IPS-15b (cell line): Measurements from ENCODE around the gene KIF26B.

Experiments used
- H3K27me3 ChIP-seq: one replicate; pipeline ENCODE4 v1.6.1; 2013; ENCODE audit warnings: low read length; ENCODE audit not compliant: control insufficient read depth, insufficient read depth
- H3K36me3 ChIP-seq: one replicate; pipeline ENCODE4 v1.6.1; 2013; ENCODE audit warnings: low read length; ENCODE audit not compliant: control insufficient read depth, insufficient read depth
- H3K4me1 ChIP-seq: one replicate; pipeline ENCODE4 v1.6.1; 2013; ENCODE audit warnings: mild to moderate bottlenecking, low read length; ENCODE audit not compliant: control insufficient read depth, insufficient read depth
- H3K4me3 ChIP-seq: one replicate; pipeline ENCODE4 v1.5.1; 2013; ENCODE audit warnings: low read depth, low read length
- H3K9ac ChIP-seq: one replicate; pipeline ENCODE4 v1.6.1; 2013; ENCODE audit warnings: low read depth, mild to moderate bottlenecking, low read length
- H3K9me3 ChIP-seq: one replicate; pipeline ENCODE4 v1.6.1; 2013; ENCODE audit warnings: mild to moderate bottlenecking, low read length; ENCODE audit not compliant: control insufficient read depth, insufficient read depth

KIF26B gene

GRCh38 chr1:245678860-245679411 lies 524.2 kb downstream of the KIF26B start:
- Histone ChIP-seq H3K9ac (no peak overlapping the region), H3K4me3 (no peak overlapping the region), H3K9me3 (no peaks in the 10 kb centered on the region), H3K27me3 (no peaks in the 10 kb centered on the region), H3K36me3 (no peaks in the 10 kb centered on the region), H3K4me1 (no peaks in the 10 kb centered on the region)

DNA sequence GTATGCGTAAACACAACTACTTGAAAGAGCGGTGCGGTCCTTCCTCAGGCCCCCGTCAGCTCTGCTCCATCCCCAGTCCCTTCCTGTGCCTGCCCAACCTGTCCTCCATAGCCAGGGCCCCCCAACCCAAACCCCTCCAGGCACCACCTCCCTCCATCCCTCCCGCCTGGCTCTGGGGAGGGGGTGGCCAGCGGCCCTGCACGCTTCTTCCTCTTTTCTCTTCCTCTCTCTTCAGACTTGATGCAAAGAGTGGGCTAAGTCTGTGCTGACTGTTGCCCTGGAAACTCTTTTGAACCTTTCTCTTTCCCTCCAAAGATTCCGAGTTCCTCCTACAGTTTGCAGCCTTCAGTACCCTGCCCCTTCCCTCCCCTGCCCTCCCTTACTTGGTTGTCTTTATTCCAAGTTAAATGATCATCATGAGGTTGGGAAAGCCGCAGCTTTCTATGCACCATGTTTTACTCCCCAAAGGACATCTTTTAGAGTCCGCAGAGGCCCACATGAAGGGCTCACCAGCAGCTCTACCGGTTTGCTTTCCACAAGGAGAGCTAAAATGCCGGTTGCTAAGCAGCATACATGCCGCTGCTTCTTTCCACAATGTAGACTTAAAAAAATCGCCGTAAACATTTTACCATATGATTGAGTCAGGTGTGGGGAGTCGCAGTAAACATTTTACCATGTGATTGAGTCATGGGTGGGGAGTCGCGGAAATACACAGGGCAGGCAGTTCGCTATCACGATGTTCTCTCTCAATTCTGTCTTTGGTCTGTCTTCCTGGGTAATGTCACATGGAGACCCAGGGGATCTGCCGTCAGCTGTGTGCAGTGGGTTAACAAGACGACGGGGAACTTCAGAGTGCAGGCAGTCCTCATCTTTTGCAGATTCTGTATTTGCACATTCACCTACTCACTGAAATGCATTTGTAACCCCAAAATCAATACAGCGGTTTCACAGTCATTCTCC lies 525.3 kb downstream of the KIF26B start:
- Histone ChIP-seq H3K36me3 (no peaks in the 10 kb centered on the region), H3K27me3 (no peaks in the 10 kb centered on the region), H3K9ac (no peak overlapping the region), H3K4me3 (no peak overlapping the region), H3K4me1 (no peaks in the 10 kb centered on the region), H3K9me3 (no peaks in the 10 kb centered on the region)

DNA sequence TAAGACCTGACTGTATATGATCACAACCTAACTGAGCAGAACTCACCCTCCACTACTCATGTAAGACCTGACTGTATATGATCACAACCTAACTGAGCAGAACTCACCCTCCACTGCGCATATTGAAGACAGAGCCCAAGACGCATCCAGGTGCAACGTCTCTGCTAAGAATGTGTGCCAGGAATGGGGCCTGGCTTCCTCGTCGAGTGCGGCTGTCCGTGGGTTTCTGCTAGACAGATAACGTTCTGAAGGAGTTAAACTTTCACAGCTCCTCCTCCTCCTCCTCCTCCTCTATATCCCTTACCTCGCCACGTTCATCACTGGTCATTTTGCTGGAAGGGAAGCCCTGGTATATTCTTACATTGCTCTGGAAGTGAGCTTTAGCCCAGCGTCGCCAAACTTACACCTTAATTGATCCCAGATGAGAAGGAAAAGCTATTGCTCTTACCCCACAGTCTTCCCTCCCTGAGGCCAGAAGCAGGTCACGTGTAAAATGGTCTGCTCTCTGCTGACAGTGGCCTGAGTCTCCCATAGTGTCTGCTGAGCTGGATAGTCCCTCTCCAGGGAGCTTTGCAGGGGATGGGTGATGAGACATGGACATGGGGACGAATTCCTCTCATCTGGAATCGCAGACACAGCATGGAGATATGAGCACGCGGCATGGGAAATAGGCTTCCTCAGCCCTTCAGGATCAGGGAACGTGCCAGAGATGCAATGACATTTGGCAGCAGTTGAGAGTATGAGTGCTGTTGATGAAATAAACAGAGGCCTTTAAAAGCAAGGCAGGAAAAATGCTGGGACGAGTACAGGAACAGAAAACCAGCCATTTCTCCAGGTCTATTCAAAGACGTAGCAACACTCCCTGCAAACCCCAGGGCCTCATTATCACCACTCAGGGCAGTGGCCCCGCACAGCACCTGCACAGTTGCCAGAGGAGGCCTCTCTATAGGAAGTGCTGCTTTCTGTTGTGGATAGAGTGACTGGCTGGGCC lies 528.1 kb downstream of the KIF26B start:
- Histone ChIP-seq H3K4me3 (no peak overlapping the region), H3K36me3 (no peaks in the 10 kb centered on the region), H3K9me3 (no peaks in the 10 kb centered on the region), H3K9ac (no peak overlapping the region), H3K27me3 (no peaks in the 10 kb centered on the region), H3K4me1 (no peaks in the 10 kb centered on the region)

DNA sequence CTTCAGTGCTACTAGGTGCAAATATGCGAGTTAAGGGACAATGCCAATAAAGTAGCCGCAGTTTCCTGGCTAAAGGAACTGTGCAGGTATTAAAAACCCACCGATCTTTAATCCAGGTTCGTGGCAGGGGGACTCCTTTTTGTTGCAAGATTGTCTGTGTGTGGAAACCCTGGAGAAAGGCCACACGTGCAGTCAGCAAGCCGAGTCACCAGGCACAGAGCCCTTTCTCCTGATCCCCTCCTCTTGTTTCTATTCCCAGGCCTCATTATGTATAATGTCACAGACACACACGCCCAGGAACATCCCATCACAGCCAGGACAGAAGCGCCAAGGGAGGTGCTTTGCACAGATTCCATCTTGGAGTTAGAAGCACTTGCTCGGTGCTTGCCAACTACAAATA lies 528.9 kb downstream of the KIF26B start:
- no peak overlapping the region for H3K4me3 ChIP-seq
- H3K36me3 ChIP-seq = no peaks in the 10 kb centered on the region
- no peak overlapping the region for H3K9ac ChIP-seq
- no peaks in the 10 kb centered on the region for H3K9me3 ChIP-seq
- H3K4me1 ChIP-seq = no peaks in the 10 kb centered on the region
- no peaks in the 10 kb centered on the region for H3K27me3 ChIP-seq

DNA sequence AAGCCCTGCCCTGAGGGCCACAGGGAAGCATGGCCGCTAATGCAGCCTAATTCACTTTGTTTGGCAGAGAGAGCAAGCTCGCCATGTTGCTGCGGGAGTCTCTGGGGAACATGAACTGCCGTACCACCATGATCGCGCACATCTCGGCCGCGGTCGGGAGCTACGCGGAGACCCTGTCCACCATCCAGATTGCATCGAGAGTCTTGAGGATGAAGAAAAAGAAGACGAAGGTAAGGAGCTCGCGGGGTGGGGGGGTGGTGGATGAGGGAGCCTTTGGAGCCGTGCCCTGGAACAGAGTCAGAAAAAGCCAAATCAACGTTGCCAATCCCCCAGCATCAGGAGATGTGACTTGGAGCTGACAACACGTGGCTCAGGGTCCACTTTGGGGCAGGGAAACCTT lies 529.4 kb downstream of the KIF26B start:
- H3K36me3 ChIP-seq = no peaks in the 10 kb centered on the region
- H3K4me1 ChIP-seq = no peaks in the 10 kb centered on the region
- no peak overlapping the region for H3K9ac ChIP-seq
- no peak overlapping the region for H3K4me3 ChIP-seq
- H3K9me3 ChIP-seq = no peaks in the 10 kb centered on the region
- no peaks in the 10 kb centered on the region for H3K27me3 ChIP-seq

DNA sequence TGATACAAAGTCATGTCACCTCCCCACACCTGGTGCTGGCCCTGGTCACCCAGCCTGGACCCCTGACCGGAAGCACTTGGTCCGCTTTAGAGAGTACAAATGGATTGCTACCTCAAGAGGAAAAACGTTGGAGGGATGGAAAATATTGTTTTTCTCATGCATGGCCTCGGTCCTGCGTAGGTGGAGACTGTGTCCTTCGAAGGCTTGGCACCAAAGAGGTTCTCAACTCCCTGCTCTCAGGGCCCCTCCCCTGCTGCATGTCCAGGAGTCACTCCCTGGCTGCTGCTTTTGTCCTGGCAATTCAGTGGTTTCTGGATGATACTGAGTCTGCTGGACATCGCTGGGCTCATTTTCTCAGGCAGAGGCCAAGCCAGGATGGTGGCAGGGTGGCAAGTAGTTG lies 529.8 kb downstream of the KIF26B start:
- Histone ChIP-seq H3K36me3 (no peaks in the 10 kb centered on the region), H3K4me3 (no peak overlapping the region), H3K27me3 (no peaks in the 10 kb centered on the region), H3K9ac (no peak overlapping the region), H3K4me1 (no peaks in the 10 kb centered on the region), H3K9me3 (no peaks in the 10 kb centered on the region)

- H3K4me1 ChIP-seq = no peaks in the 10 kb centered on the region
- H3K27me3 ChIP-seq = no peaks in the 10 kb centered on the region
- no peak overlapping the region for H3K4me3 ChIP-seq
- no peak overlapping the region for H3K9ac ChIP-seq
- no peaks in the 10 kb centered on the region for H3K36me3 ChIP-seq
- no peaks in the 10 kb centered on the region for H3K9me3 ChIP-seq
These were observed 530.5 kb downstream of the KIF26B start for GRCh38 chr1:245685111-245685810.

DNA sequence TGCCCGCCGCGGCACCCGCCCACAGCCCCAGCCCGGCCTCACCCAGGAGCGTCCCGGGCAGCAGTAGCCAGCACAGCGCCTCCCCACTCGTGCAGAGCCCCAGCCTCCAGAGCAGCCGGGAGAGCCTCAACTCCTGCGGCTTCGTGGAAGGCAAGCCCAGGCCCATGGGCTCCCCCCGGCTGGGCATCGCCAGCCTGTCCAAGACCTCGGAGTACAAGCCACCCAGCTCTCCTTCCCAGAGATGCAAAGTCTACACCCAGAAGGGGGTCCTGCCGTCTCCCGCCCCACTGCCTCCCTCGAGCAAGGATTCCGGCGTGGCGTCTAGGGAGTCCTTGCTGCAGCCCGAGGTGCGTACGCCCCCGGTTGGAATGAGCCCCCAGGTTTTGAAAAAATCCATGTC lies 531.2 kb downstream of the KIF26B start:
- no peaks in the 10 kb centered on the region for H3K27me3 ChIP-seq
- H3K9me3 ChIP-seq = no peaks in the 10 kb centered on the region
- no peaks in the 10 kb centered on the region for H3K4me1 ChIP-seq
- no peak overlapping the region for H3K4me3 ChIP-seq
- no peaks in the 10 kb centered on the region for H3K36me3 ChIP-seq
- H3K9ac ChIP-seq = no peak overlapping the region

DNA sequence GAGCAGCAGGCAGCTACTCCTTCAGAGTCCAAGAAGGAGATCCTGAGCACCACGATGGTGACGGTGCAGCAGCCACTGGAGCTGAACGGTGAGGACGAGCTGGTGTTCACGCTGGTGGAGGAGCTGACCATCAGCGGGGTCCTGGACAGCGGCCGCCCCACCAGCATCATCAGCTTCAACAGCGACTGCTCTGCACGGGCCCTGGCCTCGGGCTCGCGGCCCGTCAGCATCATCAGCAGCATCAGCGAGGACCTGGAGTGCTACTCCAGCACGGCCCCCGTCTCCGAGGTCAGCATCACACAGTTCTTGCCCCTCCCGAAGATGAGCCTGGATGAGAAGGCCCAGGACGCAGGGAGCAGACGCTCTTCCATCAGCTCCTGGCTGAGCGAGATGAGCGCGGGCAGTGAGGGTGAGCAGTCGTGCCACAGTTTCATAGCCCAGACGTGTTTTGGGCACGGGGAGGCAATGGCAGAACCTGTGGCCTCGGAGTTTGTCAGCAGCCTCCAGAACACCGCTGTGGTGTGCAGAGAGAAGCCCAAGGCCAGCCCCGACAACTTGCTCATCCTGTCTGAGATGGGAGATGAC lies 531.8 kb downstream of the KIF26B start:
- no peaks in the 10 kb centered on the region for H3K36me3 ChIP-seq
- no peaks in the 10 kb centered on the region for H3K9me3 ChIP-seq
- H3K4me3 ChIP-seq = no peak overlapping the region
- H3K9ac ChIP-seq = no peak overlapping the region
- no peaks in the 10 kb centered on the region for H3K27me3 ChIP-seq
- no peaks in the 10 kb centered on the region for H3K4me1 ChIP-seq

DNA sequence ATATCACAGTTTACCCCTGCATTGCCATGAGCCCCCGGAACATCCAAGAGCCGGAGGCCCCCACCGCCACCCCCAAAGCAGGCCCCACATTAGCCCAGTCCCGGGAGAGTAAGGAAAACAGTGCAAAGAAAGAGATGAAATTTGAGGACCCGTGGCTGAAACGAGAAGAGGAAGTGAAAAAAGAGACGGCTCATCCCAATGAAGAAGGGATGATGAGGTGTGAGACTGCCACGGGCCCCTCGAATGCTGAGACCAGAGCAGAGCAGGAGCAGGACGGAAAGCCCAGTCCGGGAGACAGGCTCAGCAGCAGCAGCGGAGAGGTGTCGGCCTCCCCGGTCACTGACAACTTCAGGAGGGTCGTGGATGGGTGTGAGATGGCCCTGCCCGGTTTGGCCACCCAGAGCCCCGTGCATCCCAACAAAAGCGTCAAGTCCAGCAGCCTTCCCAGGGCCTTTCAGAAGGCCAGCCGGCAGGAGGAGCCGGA lies 532.4 kb downstream of the KIF26B start:
- no peaks in the 10 kb centered on the region for H3K9me3 ChIP-seq
- no peaks in the 10 kb centered on the region for H3K4me1 ChIP-seq
- no peaks in the 10 kb centered on the region for H3K27me3 ChIP-seq
- H3K4me3 ChIP-seq = no peak overlapping the region
- H3K36me3 ChIP-seq = no peaks in the 10 kb centered on the region
- H3K9ac ChIP-seq = no peak overlapping the region
